Pulmonary artery endothelial cell (primary cell): ENCODE measurements around the gene CADPS. TPM values are rescaled to one million over a fixed set of nuclear protein-coding genes. Genes with fewer than 3 reads are reported as not detected.

ENCODE experiments used
- DNase-seq: peaks from one replicate; pipeline ENCODE4 v3.0.0-alpha.2; 2011; ENCODE audit warnings: low read depth, low spot score
- total RNA-seq: library from RNA; depleted of rRNA; stranded (reverse); fragments of >200 nt; gene quantifications from 2 replicates; pipeline ENCODE4 v1.2.3, GENCODE V29; 2014

Gene CADPS
- total RNA-seq, 1 donor from 2014 or later, result not detected

- no peak for DNase-seq
Observed at GRCh38 chr3:62812631-62813030, 62.6 kb downstream of the CADPS start.

DNA sequence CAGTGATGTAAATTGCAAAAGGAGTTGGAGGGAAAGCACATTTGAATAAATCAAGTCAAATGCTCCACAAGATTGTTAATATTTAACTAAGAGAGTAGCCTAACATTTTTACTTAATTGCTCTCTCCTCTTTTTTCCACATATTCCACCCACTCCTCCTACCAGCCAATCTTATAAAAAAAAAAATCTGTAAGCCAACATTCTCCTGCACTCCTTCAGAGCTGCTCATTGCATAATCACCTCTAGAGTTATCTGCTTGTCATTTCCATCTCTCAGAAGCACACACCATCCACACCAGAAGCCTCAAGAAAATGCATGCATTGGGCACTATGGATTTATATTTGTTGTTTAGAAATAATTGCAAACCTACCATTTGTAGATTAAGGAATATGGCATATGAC, 64.1 kb downstream of the CADPS start:
- no peak for DNase-seq

- no peak for DNase-seq
Observed at GRCh38 chr3:62809369-62809768, 65.8 kb downstream of the CADPS start.

DNA sequence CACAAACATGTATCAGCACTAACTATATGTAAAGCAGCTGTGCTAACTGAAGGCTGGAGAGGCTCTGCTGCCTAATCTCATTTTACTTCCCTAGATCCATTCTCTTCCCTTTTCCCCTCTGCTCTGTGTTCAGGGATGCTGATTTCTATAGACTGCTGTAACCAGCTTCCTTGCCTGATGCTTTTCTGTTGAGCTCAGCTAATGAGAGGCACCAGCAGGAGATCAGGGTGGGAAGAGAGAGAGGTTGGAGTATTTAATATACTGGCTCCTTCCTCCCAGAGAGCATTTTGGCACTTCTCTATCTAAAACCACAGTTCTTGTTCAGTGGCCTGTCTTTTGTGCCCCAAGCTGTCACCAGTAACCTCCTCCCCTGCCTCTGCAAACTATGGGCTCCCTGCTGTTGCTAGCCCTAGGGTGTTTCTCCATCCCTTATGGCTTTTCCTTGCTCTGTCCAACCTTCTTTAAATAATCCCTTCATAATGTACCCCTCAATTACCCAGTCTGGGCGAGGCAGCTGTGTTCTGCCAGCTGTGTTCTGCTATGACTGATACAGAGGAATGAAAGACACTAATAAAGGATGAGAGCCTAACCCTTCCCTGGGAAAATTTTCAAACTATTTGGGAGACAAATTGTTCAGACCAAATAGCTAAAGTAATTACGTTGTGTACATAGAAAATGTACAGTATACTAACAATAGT, 69.5 kb downstream of the CADPS start:
- DNase-seq, result no peak

- DNase-seq, result no peak
Observed at GRCh38 chr3:62805106-62805505, 70.1 kb downstream of the CADPS start.

DNA sequence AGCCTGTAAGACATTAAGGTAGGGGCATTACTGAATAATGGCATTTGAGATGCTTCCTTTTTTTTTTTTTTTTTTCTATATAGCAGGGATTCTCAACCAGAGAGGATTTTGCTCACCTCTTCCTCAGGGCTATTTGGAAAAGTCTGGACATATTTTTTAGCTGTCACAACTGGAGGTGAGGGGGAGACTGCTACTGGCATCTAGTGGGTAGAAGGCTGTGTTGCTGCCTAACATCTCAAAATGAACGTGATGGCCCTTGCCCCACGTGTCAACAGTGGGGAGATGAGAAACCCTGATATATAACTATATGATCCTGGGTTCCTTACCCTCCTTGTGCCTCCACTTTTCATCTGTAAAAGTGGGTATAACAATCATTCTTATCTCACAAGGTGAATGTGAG, 71.9 kb downstream of the CADPS start:
- DNase-seq, result no peak

DNA sequence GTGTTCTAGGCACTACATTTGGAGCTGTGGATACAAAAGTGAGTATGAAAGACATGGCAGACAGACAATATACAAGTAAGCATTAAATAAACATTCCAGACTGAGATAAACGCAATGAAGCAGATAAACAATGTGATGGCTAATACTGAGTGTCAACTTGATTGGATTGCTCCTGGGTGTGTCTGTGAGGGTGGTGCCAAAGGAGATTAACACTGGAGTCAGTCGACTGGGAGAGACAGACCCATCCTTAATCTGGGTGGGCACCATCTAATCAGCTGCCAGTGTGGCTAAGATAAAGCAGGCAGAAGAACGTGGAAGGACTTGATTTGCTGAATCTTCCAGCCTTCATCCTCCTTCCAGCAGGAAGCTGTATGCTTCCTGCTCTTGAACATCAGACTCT, 77.2 kb downstream of the CADPS start:
- no peak for DNase-seq

- no peak for DNase-seq
Observed at GRCh38 chr3:62797132-62797531, 78.1 kb downstream of the CADPS start.

GRCh38 chr3:62795978-62796657, 79.1 kb downstream of the CADPS start:
- DNase-seq, result no peak

GRCh38 chr3:62793946-62794345, 81.3 kb downstream of the CADPS start:
- no peak for DNase-seq

DNA sequence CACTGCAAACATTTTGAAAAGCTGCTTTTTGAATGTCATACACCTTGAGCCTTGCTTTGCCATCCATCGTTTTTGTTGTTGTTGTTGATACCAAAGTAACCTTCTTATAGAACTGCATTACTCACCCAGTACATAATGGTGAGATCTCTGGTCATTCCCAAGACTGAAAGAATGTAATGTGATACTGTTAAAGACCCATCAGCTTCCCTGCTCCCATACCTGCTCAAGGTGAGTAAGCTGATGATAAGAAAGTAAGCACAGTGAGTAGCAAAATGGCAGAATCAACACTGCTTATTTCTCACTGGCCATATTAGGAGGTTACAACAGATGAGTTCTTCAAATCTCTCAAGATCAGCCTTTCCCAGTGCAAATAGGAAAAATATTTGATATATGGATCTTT, 89.8 kb downstream of the CADPS start:
- DNase-seq, result no peak

GRCh38 chr3:62781121-62781520, 94.1 kb downstream of the CADPS start:
- no peak for DNase-seq

- DNase-seq, result no peak
Observed at GRCh38 chr3:62777674-62778073, 97.5 kb downstream of the CADPS start.

DNA sequence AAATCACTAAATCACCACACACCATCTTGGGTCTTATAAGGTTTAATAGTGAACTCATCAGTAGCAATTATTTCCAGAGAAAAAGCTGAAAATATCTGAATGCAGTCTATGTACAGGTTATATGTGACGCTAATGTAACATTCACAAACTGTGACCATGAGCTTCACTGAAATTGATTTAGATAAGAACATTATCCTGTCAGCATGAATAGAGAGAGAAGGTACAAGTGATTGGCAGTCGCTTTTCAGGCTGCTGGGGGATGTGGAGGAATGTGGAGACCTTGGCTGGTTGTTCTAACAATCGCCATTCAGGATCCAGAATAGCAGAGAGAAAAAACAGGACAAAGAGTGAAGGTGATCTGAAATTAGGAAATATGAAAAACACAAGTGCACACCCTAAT, 98.1 kb downstream of the CADPS start:
- DNase-seq, result no peak

DNA sequence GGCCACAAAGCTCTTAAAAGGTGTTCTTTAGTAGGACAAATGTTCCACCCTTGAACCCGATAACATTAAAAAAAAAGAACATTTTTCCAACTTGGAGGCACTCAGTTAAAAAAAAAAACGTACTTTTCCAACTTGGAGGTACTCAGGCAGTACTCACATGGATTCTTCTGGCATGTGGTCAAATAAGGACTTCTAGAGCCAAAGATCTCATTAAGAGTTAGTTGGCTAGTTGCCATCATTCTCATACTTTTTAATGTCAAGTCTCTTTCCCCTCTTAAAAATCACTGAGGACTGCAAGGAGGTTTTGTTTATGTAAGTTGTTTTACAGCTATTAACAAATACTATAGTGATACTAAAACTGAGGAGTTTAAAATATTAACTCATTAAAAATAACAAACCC, 101.0 kb downstream of the CADPS start:
- DNase-seq, result no peak

DNA sequence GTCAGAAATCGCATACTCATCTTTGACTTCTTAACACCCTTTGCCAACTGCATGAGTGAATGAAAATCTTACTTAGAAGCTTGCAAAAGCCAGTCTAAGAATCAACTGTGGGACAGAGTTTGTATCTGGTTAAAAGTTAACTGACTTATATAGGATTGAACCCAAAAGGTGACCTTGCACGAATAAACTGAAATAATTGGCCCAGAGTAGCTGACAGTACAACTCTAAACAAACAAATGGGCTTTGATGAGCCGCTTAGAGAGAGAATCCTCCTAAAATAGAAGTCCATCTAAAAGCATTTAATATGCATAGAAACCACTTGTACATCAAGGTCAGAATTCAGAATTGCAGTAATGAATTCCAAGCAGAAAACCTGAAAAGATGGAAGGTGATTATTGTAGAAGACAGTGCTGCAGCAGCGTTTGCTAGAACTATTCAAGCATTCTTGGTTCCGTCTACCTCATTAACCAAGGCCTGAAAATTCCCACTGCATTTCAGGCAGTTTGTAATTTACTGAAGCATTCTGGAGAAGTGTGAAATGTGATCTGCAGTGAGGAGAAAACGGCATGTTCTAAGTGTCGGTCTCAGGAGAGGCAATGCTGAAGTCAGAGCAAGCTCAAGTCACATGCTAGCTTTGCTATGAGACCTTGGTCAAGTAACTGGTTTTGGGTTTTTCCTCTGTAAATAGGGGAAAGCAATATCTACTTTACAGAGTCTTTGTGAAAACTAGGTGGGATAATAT, 103.7 kb downstream of the CADPS start:
- no peak for DNase-seq

GRCh38 chr3:62768896-62769295, 106.3 kb downstream of the CADPS start:
- DNase-seq, result no peak

DNA sequence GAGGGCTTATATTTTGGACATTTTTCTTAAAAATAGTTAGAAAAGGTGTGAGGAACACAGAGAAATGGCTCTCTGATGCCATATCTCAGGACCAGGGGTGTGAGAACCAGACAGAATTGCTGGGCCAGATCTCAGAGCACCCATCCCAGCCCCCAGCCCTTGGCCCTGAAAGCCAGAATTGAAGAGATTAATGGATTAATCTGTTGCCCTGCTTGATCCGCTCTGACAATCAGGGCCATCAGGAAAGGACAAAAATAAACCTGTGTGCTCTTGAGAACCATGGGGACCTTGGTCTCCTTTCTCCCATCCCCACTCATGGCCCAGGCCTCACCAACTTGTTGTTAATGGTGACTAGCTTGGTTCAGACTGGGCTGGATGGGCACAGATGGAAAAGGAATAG, 113.5 kb downstream of the CADPS start:
- DNase-seq, result no peak

GRCh38 chr3:62761311-62761710, 113.9 kb downstream of the CADPS start:
- DNase-seq, result no peak

DNA sequence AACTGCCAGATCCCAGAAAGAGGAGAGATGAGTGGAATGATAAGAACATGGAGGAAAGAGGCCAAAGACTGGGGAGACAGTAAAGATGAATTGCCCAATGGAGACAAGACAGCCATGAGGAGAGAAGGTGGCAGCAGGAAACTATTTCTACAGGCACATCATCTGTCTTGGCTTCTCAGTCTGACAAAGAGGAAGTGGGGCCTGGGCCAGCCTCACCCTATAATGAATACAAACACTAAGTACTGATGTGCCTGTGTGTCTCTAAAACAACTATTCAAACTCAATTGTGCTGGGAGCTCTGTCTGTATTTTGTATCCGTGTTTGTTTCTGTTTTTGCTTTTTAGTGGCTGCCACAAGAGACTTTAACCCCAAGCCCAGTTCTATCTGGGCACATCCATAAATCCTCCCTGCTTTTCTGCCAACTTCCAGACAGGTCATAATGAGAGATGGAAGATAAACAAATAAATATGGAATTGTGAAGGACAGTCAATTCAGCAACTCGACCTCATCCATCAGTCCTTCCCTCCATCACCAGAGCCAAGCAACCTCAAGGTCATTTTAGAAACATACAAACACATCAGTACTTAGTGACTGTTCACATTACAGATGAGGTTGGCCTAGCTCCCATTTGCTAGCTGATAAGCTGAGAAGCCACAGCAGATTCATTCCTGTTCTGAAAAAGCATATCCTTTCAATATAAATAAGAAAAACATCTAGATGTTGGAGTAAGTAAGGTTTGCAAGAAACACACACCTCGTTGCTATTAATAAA, 116.7 kb downstream of the CADPS start:
- DNase-seq, result no peak

DNA sequence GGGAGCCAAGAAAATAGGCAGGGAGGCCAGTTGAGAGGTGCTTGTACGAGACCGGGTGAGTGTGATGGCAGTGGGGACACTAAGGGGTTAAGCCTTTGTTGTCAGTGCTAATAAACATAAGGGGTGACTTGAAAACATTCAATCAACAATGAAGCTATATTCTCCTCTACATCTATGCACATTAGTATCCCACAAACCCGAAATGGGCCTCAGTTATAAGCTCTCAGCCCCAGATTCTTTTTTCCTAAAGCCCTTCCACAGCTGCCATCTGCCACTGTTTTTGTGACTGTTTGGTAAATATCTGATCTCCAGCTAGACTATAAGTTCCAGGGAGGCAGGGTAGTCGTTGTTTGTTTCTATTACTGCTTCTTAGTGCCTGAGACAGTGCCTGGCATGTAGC, 118.2 kb downstream of the CADPS start:
- DNase-seq, result no peak

DNA sequence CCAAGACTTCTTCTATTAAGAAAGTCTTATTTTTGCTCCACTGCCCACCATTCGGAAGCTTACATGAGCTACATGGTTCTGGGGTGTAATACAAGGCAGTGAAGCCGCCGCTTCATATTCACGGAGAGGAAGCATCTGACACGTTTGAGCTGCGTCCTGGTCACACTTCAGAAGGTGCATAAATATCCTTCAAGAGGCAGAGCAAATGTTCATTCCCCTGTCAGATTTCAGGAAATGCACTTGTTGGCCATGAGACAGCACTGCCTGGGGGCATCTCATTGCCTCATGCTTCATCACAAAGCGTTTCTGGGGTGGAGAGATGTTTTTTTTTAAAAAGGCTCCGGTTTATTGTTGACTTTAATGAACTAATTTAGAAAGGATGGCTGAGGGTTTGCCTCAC, 119.9 kb downstream of the CADPS start:
- DNase-seq, result no peak
